Measurements from ENCODE around the gene JMY.

The JMY gene

DNA sequence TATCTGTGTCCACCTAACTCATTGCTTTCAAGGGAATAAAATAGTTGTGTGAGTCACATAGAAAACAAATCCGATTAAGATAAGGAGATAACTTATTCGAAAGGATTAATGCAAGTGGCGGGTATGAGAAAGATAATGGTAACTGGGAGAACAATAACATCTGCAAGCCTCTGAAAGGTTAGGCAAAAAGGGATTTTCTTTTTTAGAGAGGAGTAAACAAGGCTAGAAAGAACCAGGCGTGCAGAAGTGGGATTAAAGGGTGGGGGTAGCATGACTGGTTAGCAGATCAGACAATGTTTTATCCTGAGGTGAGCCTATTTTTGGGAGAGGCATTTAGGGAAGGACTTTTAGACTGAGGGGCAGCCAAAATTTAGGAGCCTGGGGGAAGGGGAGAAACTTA lies 34.7 kb upstream of the JMY start:
- peaks cover 0 to 3% of the 10 kb centered on the region in 2 donors for H3K4me1 ChIP-seq (ENCODE audit: control insufficient read depth in 2 of 2, insufficient read depth in 1 of 2, low read depth in 1 of 2, low read length in 2 of 2)
- no peak overlapping the region for H3K27ac ChIP-seq (replicated peaks; ENCODE audit: low read length)
- no peak overlapping the region for H3K4ac ChIP-seq (ENCODE audit: low read length)
- no peak for DNase-seq (ENCODE audit: low spot score)
- H3K14ac ChIP-seq (ENCODE audit: low read length): no peak overlapping the region
- H3K9me3 ChIP-seq (replicated peaks in 1 of 2; ENCODE audit: control insufficient read depth in 2 of 2, insufficient read depth in 1 of 2, low read depth in 1 of 2, low read length in 2 of 2): no peaks in the 10 kb centered on the region
- H4K8ac ChIP-seq (ENCODE audit: low read depth, low read length): no peak overlapping the region
- H3K79me1 ChIP-seq (ENCODE audit: low read depth, low read length): no peaks in the 10 kb centered on the region
- H3K9ac ChIP-seq (ENCODE audit: low read depth, low read length, poor library complexity): no peak overlapping the region
- no peak overlapping the region for H3K4me3 ChIP-seq (ENCODE audit: low read length in 2 of 2)
- no peak overlapping the region for H3K4me2 ChIP-seq (ENCODE audit: insufficient read depth, low read length, poor library complexity, severe bottlenecking)
- H3K23ac ChIP-seq (ENCODE audit: low read depth, low read length, poor library complexity): no peak overlapping the region
- no peak overlapping the region for H2BK5ac ChIP-seq (ENCODE audit: low read length)
- no peak overlapping the region for H2AK5ac ChIP-seq (ENCODE audit: low read depth, low read length)
- H2BK120ac ChIP-seq (ENCODE audit: low read depth, low read length): no peak overlapping the region
- no peaks in the 10 kb centered on the region for H3K27me3 ChIP-seq (ENCODE audit: control insufficient read depth in 3 of 3, insufficient read depth in 3 of 3, low read depth in 1 of 3, low read length in 3 of 3)
- H2BK12ac ChIP-seq (ENCODE audit: low read length): no peak overlapping the region
- H2BK15ac ChIP-seq (ENCODE audit: low read length): no peak overlapping the region
- no peak overlapping the region for H4K91ac ChIP-seq (ENCODE audit: low read depth, low read length, poor library complexity)
- no CpG with 5 or more reads among the region's 4 CpGs for WGBS, 2 donors (ENCODE audit: extremely low coverage in 2 of 2, insufficient read length in 2 of 2, insufficient replicate concordance in 1 of 2)
- no peak overlapping the region for H2AFZ ChIP-seq (ENCODE audit: low read length)
- H3K36me3 ChIP-seq (replicated peaks in 1 of 2; ENCODE audit: control insufficient read depth in 2 of 2, insufficient read depth in 2 of 2, low read length in 2 of 2): no peaks in the 10 kb centered on the region
- no peak overlapping the region for H3K18ac ChIP-seq (ENCODE audit: low read length)

DNA sequence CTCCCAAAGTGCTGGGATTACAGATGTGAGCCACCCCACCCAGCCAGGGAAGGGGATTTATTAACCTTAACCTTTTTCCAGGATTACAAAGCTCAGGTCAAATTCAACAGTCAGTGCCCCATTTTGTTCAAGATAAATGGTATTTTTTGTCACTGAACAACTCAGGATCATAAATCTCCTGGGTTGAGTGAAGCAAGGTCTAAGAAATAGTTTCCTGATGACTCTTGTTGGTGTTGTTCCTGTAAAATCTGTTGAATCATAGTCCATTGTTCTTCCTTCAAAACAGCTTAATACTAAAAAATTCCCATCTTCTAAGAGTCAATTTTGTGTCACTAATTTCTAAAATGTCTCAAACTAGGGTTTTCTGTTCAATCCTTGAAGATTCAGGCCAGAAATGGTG lies 33.9 kb upstream of the JMY start:
- Histone ChIP-seq H3K14ac (ENCODE audit: low read length) (no peak overlapping the region), H2BK120ac (ENCODE audit: low read depth, low read length) (no peak overlapping the region), H3K79me1 (ENCODE audit: low read depth, low read length) (no peaks in the 10 kb centered on the region), H2AK5ac (ENCODE audit: low read depth, low read length) (no peak overlapping the region), H3K4me3 (ENCODE audit: low read length in 2 of 2) (no peak overlapping the region), H4K91ac (ENCODE audit: low read depth, low read length, poor library complexity) (no peak overlapping the region), H2BK12ac (ENCODE audit: low read length) (no peak overlapping the region), H2BK5ac (ENCODE audit: low read length) (no peak overlapping the region), H3K27ac (replicated peaks; ENCODE audit: low read length) (no peak overlapping the region), H3K18ac (ENCODE audit: low read length) (no peak overlapping the region), H3K9me3 (replicated peaks in 1 of 2; ENCODE audit: control insufficient read depth in 2 of 2, insufficient read depth in 1 of 2, low read depth in 1 of 2, low read length in 2 of 2) (no peaks in the 10 kb centered on the region), H2BK15ac (ENCODE audit: low read length) (no peak overlapping the region), H2AFZ (ENCODE audit: low read length) (no peak overlapping the region), H3K4ac (ENCODE audit: low read length) (no peak overlapping the region), H3K4me1 (ENCODE audit: control insufficient read depth in 2 of 2, insufficient read depth in 1 of 2, low read depth in 1 of 2, low read length in 2 of 2) (peaks cover 0 to 3% of the 10 kb centered on the region in 2 donors), H3K9ac (ENCODE audit: low read depth, low read length, poor library complexity) (no peak overlapping the region), H3K4me2 (ENCODE audit: insufficient read depth, low read length, poor library complexity, severe bottlenecking) (no peak overlapping the region), H4K8ac (ENCODE audit: low read depth, low read length) (no peak overlapping the region), H3K23ac (ENCODE audit: low read depth, low read length, poor library complexity) (no peak overlapping the region), H3K27me3 (ENCODE audit: control insufficient read depth in 3 of 3, insufficient read depth in 3 of 3, low read depth in 1 of 3, low read length in 3 of 3) (no peaks in the 10 kb centered on the region), H3K36me3 (replicated peaks in 1 of 2; ENCODE audit: control insufficient read depth in 2 of 2, insufficient read depth in 2 of 2, low read length in 2 of 2) (no peaks in the 10 kb centered on the region)
- no peak for DNase-seq (ENCODE audit: low spot score)

DNA sequence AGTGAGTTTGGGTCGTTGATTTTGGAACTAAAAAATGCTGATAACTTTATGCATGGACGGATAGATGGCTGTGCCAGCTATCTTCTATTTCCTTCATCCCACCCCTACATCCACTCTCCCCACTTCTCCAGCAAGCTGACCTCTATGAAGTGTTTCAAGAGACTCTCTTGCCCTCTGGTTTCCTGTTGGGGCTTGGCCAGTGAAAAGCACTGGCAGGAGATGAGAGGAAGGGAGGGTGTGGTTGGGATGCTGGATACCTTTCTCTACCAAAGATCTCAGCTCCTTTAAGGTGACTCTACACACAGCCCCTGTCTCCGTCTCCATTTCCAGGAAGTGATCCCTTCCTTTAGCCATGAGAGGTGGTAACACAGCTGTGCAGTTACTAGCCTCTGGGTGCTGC lies 30.0 kb upstream of the JMY start:
- Histone ChIP-seq H2AFZ (ENCODE audit: low read length) (no peak overlapping the region), H3K4me3 (ENCODE audit: low read length in 2 of 2) (no peak overlapping the region)

DNA sequence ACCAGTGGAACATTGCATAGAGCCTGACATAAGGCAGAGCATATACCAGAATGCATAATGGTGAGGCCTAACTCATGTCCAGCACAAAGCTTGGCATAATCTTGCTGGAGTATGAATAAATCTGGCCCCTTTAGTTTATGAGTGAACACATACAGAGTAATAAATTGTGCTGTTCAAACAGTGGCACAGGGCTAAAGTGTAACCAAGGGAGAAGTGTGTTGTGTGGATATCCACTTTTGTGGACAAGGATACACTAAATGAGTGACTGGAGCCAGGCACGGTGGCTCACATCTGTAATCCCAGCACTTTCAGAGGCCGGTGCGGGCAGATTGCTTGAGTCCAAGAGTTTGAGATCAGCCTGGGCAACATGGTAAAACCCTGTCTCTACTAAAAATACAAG lies 29.4 kb upstream of the JMY start:
- Histone ChIP-seq H2BK5ac (ENCODE audit: low read length) (no peak overlapping the region), H3K4me3 (ENCODE audit: low read length in 2 of 2) (no peak overlapping the region), H3K18ac (ENCODE audit: low read length) (no peak overlapping the region), H4K8ac (ENCODE audit: low read depth, low read length) (no peak overlapping the region), H4K91ac (ENCODE audit: low read depth, low read length, poor library complexity) (no peak overlapping the region), H3K14ac (ENCODE audit: low read length) (no peak overlapping the region), H3K4ac (ENCODE audit: low read length) (no peak overlapping the region), H3K27ac (replicated peaks; ENCODE audit: low read length) (no peak overlapping the region), H2BK120ac (ENCODE audit: low read depth, low read length) (no peak overlapping the region), H3K4me2 (ENCODE audit: insufficient read depth, low read length, poor library complexity, severe bottlenecking) (no peak overlapping the region), H3K9ac (ENCODE audit: low read depth, low read length, poor library complexity) (no peak overlapping the region), H3K23ac (ENCODE audit: low read depth, low read length, poor library complexity) (no peak overlapping the region), H2AFZ (ENCODE audit: low read length) (no peak overlapping the region), H3K79me1 (ENCODE audit: low read depth, low read length) (no peaks in the 10 kb centered on the region), H2BK15ac (ENCODE audit: low read length) (no peak overlapping the region), H2BK12ac (ENCODE audit: low read length) (no peak overlapping the region), H2AK5ac (ENCODE audit: low read depth, low read length) (no peak overlapping the region), H3K4me1 (ENCODE audit: control insufficient read depth in 2 of 2, insufficient read depth in 1 of 2, low read depth in 1 of 2, low read length in 2 of 2) (peaks cover 0 to under 1% of the 10 kb centered on the region in 2 donors), H3K36me3 (replicated peaks in 1 of 2; ENCODE audit: control insufficient read depth in 2 of 2, insufficient read depth in 2 of 2, low read length in 2 of 2) (no peaks in the 10 kb centered on the region), H3K9me3 (replicated peaks in 1 of 2; ENCODE audit: control insufficient read depth in 2 of 2, insufficient read depth in 1 of 2, low read depth in 1 of 2, low read length in 2 of 2) (no peaks in the 10 kb centered on the region), H3K27me3 (ENCODE audit: control insufficient read depth in 3 of 3, insufficient read depth in 3 of 3, low read depth in 1 of 3, low read length in 3 of 3) (no peaks in the 10 kb centered on the region)
- DNase-seq (ENCODE audit: low spot score): no peak
- no CpG with 5 or more reads among the region's 3 CpGs for WGBS, 2 donors (ENCODE audit: extremely low coverage in 2 of 2, insufficient read length in 2 of 2, insufficient replicate concordance in 1 of 2)

More for the DNA sequence above, 30.0 kb upstream of the JMY start:
- no peak overlapping the region for H3K9ac ChIP-seq (ENCODE audit: low read depth, low read length, poor library complexity)
- peaks cover 0 to 3% of the 10 kb centered on the region in 2 donors for H3K4me1 ChIP-seq (ENCODE audit: control insufficient read depth in 2 of 2, insufficient read depth in 1 of 2, low read depth in 1 of 2, low read length in 2 of 2)
- H3K4ac ChIP-seq (ENCODE audit: low read length): no peak overlapping the region
- H2BK120ac ChIP-seq (ENCODE audit: low read depth, low read length): no peak overlapping the region
- no peak overlapping the region for H2BK5ac ChIP-seq (ENCODE audit: low read length)
- no peaks in the 10 kb centered on the region for H3K36me3 ChIP-seq (replicated peaks in 1 of 2; ENCODE audit: control insufficient read depth in 2 of 2, insufficient read depth in 2 of 2, low read length in 2 of 2)
- no peaks in the 10 kb centered on the region for H3K9me3 ChIP-seq (replicated peaks in 1 of 2; ENCODE audit: control insufficient read depth in 2 of 2, insufficient read depth in 1 of 2, low read depth in 1 of 2, low read length in 2 of 2)
- H3K27ac ChIP-seq (replicated peaks; ENCODE audit: low read length): no peak overlapping the region
- no peak overlapping the region for H2BK12ac ChIP-seq (ENCODE audit: low read length)
- no peak overlapping the region for H4K91ac ChIP-seq (ENCODE audit: low read depth, low read length, poor library complexity)
- no peak overlapping the region for H4K8ac ChIP-seq (ENCODE audit: low read depth, low read length)
- DNase-seq (ENCODE audit: low spot score): no peak
- no peaks in the 10 kb centered on the region for H3K79me1 ChIP-seq (ENCODE audit: low read depth, low read length)
- no peak overlapping the region for H2BK15ac ChIP-seq (ENCODE audit: low read length)
- no CpG with 5 or more reads among the region's 3 CpGs for WGBS, 2 donors (ENCODE audit: extremely low coverage in 2 of 2, insufficient read length in 2 of 2, insufficient replicate concordance in 1 of 2)
- H3K18ac ChIP-seq (ENCODE audit: low read length): no peak overlapping the region
- H3K14ac ChIP-seq (ENCODE audit: low read length): no peak overlapping the region
- no peaks in the 10 kb centered on the region for H3K27me3 ChIP-seq (ENCODE audit: control insufficient read depth in 3 of 3, insufficient read depth in 3 of 3, low read depth in 1 of 3, low read length in 3 of 3)
- no peak overlapping the region for H3K4me2 ChIP-seq (ENCODE audit: insufficient read depth, low read length, poor library complexity, severe bottlenecking)
- H3K23ac ChIP-seq (ENCODE audit: low read depth, low read length, poor library complexity): no peak overlapping the region
- H2AK5ac ChIP-seq (ENCODE audit: low read depth, low read length): no peak overlapping the region
